H9 (cell line): Measurements from ENCODE around the gene FGFR3. TPM values are rescaled to one million over a fixed set of nuclear protein-coding genes. Genes with fewer than 3 reads are reported as not detected.

Source experiments
- DNase-seq: peaks from one replicate; pipeline ENCODE4 v3.0.0-alpha.2; 2017
- H2AFZ ChIP-seq: one replicate; pipeline ENCODE4 v1.6.1; 2013; ENCODE audit warnings: mild to moderate bottlenecking, low read length, control low read depth, moderate library complexity
- H2AK5ac ChIP-seq: 2 replicates; pipeline ENCODE4 v1.6.1; 2013; ENCODE audit warnings: low read length, control low read depth, mixed read lengths; ENCODE audit not compliant: insufficient read length
- H2BK120ac ChIP-seq: one replicate; pipeline ENCODE4 v1.6.1; 2013; ENCODE audit warnings: low read depth, mild to moderate bottlenecking, low read length, control low read depth, inconsistent platforms; ENCODE audit not compliant: poor library complexity, severe bottlenecking
- H2BK12ac ChIP-seq: 2 replicates; pipeline ENCODE4 v1.6.1; 2013; ENCODE audit warnings: low read length, control low read depth, mixed read lengths, low read depth; ENCODE audit not compliant: insufficient read length
- H2BK15ac ChIP-seq: 2 replicates; pipeline ENCODE4 v1.6.1; 2013; ENCODE audit warnings: low read depth, low read length, control low read depth
- H2BK20ac ChIP-seq: one replicate; pipeline ENCODE4 v1.6.1; 2013; ENCODE audit warnings: low read depth, mild to moderate bottlenecking, low read length, control low read depth, inconsistent platforms; ENCODE audit not compliant: poor library complexity, severe bottlenecking
- H2BK5ac ChIP-seq: 2 replicates; pipeline ENCODE4 v1.6.1; 2013; ENCODE audit warnings: low read length, control low read depth, mixed read lengths; ENCODE audit not compliant: insufficient read length
- H3K14ac ChIP-seq: 2 replicates; pipeline ENCODE4 v1.6.1; 2013; ENCODE audit warnings: low read length, control low read depth; ENCODE audit not compliant: insufficient read depth
- H3K18ac ChIP-seq: 2 replicates; pipeline ENCODE4 v1.6.1; 2013; ENCODE audit warnings: low read depth, mild to moderate bottlenecking, mixed read lengths, low read length, control low read depth; ENCODE audit not compliant: insufficient read length
- H3K23ac ChIP-seq: 2 replicates; pipeline ENCODE4 v1.6.1; 2013; ENCODE audit warnings: low read length, control low read depth, mixed read lengths, low read depth; ENCODE audit not compliant: insufficient read length
- H3K23me2 ChIP-seq: 2 replicates; pipeline ENCODE4 v1.6.1; 2013; ENCODE audit warnings: low read depth, mild to moderate bottlenecking, mixed read lengths, low read length, control low read depth; ENCODE audit not compliant: insufficient read length, poor library complexity, severe bottlenecking
- H3K27ac ChIP-seq: 2 replicates; pipeline ENCODE4 v1.5.1; 2013; ENCODE audit warnings: low read length, control low read depth, mixed read lengths, low read depth; ENCODE audit not compliant: insufficient read length
- H3K27me3 ChIP-seq: 2 replicates; pipeline ENCODE4 v1.6.1; 2013; ENCODE audit warnings: low read length, control low read depth, inconsistent platforms; ENCODE audit not compliant: insufficient read depth
- H3K4ac ChIP-seq: 2 replicates; pipeline ENCODE4 v1.6.1; 2013; ENCODE audit warnings: low read depth, mild to moderate bottlenecking, control low read depth, inconsistent platforms, low read length, moderate library complexity
- H3K4me1 ChIP-seq: 2 replicates; pipeline ENCODE4 v1.6.1; 2013; ENCODE audit warnings: low read length, control low read depth, inconsistent platforms; ENCODE audit not compliant: insufficient read depth
- H3K4me2 ChIP-seq: 2 replicates; pipeline ENCODE4 v1.6.1; 2013; ENCODE audit warnings: low read length, control low read depth, mixed read lengths; ENCODE audit not compliant: insufficient read length, insufficient read depth
- H3K56ac ChIP-seq: 2 replicates; pipeline ENCODE4 v1.6.1; 2013; ENCODE audit warnings: low read depth, mild to moderate bottlenecking, mixed read lengths, low read length, control low read depth; ENCODE audit not compliant: insufficient read length
- H3K79me1 ChIP-seq: 2 replicates; pipeline ENCODE4 v1.6.1; 2013; ENCODE audit warnings: low read depth, mild to moderate bottlenecking, moderate library complexity, low read length, control low read depth, inconsistent platforms; ENCODE audit not compliant: insufficient read depth, poor library complexity, severe bottlenecking
- H3K79me2 ChIP-seq: 2 replicates; pipeline ENCODE4 v1.6.1; 2013; ENCODE audit warnings: low read length, control low read depth, inconsistent platforms; ENCODE audit not compliant: insufficient read depth
- H3K9ac ChIP-seq: 2 replicates; pipeline ENCODE4 v1.6.1; 2013; ENCODE audit warnings: low read length, control low read depth, mixed read lengths; ENCODE audit not compliant: insufficient read length; ENCODE audit errors: extremely low read depth
- H3K9me3 ChIP-seq: one replicate; pipeline ENCODE4 v1.6.1; 2013; ENCODE audit warnings: low read depth, low read length, inconsistent platforms; ENCODE audit not compliant: control insufficient read depth
- H3T11ph ChIP-seq: one replicate; pipeline ENCODE4 v1.6.1; 2013; ENCODE audit warnings: mild to moderate bottlenecking, low read length, control low read depth, inconsistent platforms
- H4K20me1 ChIP-seq: one replicate; pipeline ENCODE4 v1.6.1; 2013; ENCODE audit not compliant: control insufficient read depth, insufficient read length, insufficient read depth
- H4K5ac ChIP-seq: 2 replicates; pipeline ENCODE4 v1.6.1; 2013; ENCODE audit warnings: low read depth, mild to moderate bottlenecking, mixed read lengths, low read length, control low read depth; ENCODE audit not compliant: insufficient read length
- H4K8ac ChIP-seq: replicated peaks from 2 replicates; pipeline ENCODE4 v1.6.1; 2013; ENCODE audit warnings: low read length, control low read depth, mixed read lengths, low read depth; ENCODE audit not compliant: insufficient read length
- H4K91ac ChIP-seq: 2 replicates; pipeline ENCODE4 v1.6.1; 2013; ENCODE audit warnings: low read depth, mild to moderate bottlenecking, moderate library complexity, mixed read lengths, low read length, control low read depth; ENCODE audit not compliant: insufficient read length
- H3K27ac Mint-ChIP-seq, 3 experiments: 2 replicates in 2 of 3; 3 replicates in 1 of 3; pipeline ENCODE4 v1.8.0; 2020 to 2021; ENCODE audit warnings: mixed read lengths in 3 of 3, mild to moderate bottlenecking in 1 of 3, moderate library complexity in 1 of 3
- H3K27me3 Mint-ChIP-seq: 2 replicates; pipeline ENCODE4 v1.8.0; 2021; ENCODE audit warnings: low read depth, mild to moderate bottlenecking, moderate library complexity, mixed read lengths
- H3K36me3 Mint-ChIP-seq, 3 experiments: 2 replicates in 2 of 3; 3 replicates in 1 of 3; pipeline ENCODE4 v1.8.0; 2020 to 2021; ENCODE audit warnings: low read depth in 3 of 3, mixed read lengths in 3 of 3; ENCODE audit not compliant: insufficient read depth in 1 of 3
- H3K4me1 Mint-ChIP-seq, 2 experiments: 2 replicates each; pipeline ENCODE4 v1.8.0; 2020; ENCODE audit warnings: mixed read lengths in 2 of 2
- H3K4me3 Mint-ChIP-seq, 2 experiments: 2 replicates in 1 of 2; 3 replicates in 1 of 2; pipeline ENCODE4 v1.8.0; 2020 to 2021; ENCODE audit warnings: mild to moderate bottlenecking in 2 of 2, mixed read lengths in 2 of 2, moderate library complexity in 1 of 2
- H3K9me3 Mint-ChIP-seq, 2 experiments: 2 replicates in 1 of 2; 3 replicates in 1 of 2; pipeline ENCODE4 v1.8.0; 2020; ENCODE audit warnings: mild to moderate bottlenecking in 2 of 2, mixed read lengths in 2 of 2, moderate library complexity in 1 of 2
- CTCF ChIP-seq: fragments of 200-600 bp; sonication (generic); conservative IDR thresholded peaks from 3 replicates; pipeline ENCODE4 v1.8.0; 2021; ENCODE audit warnings: antibody characterized with exemption, mild to moderate bottlenecking
- WGBS: extraction: QIAGEN DNeasy Blood & Tissue Kit; methylation state at CpG from one replicate; pipeline ENCODE4 v1.1.7; 2013; ENCODE audit warnings: missing lambda C conversion rate, low lambda C conversion rate, mixed read lengths; ENCODE audit not compliant: insufficient read length; ENCODE audit errors: extremely low coverage; 5-methylcytosine and 5-hydroxymethylcytosine counted together
- total RNA-seq: library from RNA; stranded (reverse); gene quantifications from 2 replicates; pipeline ENCODE4 v1.2.1, GENCODE V29; 2021

Gene FGFR3
- total RNA-seq, 1 experiment from 2014 or later: 75.7 TPM

- WGBS: no CpG with 5 or more reads among the region's 9 CpGs
- DNase-seq: no peak
- Histone ChIP-seq H4K91ac (no peak overlapping the region), H3K79me2 (no peaks in the 10 kb centered on the region), H3K79me1 (no peaks in the 10 kb centered on the region), H3K18ac (no peak overlapping the region), H3K9me3 (no peaks in the 10 kb centered on the region), H4K8ac (no peak overlapping the region), H3K14ac (no peak overlapping the region), H3K23me2 (no peaks in the 10 kb centered on the region), H2AFZ (no peak overlapping the region), H3K9ac (no peak overlapping the region), H2AK5ac (no peak overlapping the region), H3K27ac (no peak overlapping the region), H3K4me2 (no peak overlapping the region), H3K23ac (no peak overlapping the region), H2BK15ac (no peak overlapping the region), H2BK120ac (no peak overlapping the region), H2BK5ac (no peak overlapping the region), H3K4me1 (no peaks in the 10 kb centered on the region), H3T11ph (no peak overlapping the region), H3K4ac (no peak overlapping the region), H4K5ac (no peak overlapping the region), H2BK12ac (no peak overlapping the region), H3K56ac (no peak overlapping the region), H2BK20ac (no peak overlapping the region), H4K20me1 (no peaks in the 10 kb centered on the region), H3K27me3 (no peaks in the 10 kb centered on the region)
- H3K4me1 Mint-ChIP-seq: no peaks in the 10 kb centered on the region
- H3K27me3 Mint-ChIP-seq: no peaks in the 10 kb centered on the region
- H3K4me3 Mint-ChIP-seq: no peak overlapping the region
- TF ChIP-seq CTCF: no peak
- H3K36me3 Mint-ChIP-seq: peaks cover 24 to 65% (median 45%) of the 10 kb centered on the region in 3 experiments; a peak in 6 of 7 replicates
- peak overlapping the region in 1 of 3 experiments; percentile 14; a peak in 1 of 7 replicates for H3K27ac Mint-ChIP-seq
- H3K9me3 Mint-ChIP-seq: no peaks in the 10 kb centered on the region
Measured at GRCh38 chr4:1841887-1842210, 48.8 kb downstream of the FGFR3 start.
